HG03196 (cell line): ENCODE results near the gene ZNF385B.

Experiments
- ATAC-seq: cut with Tn5 transposase; IDR thresholded peaks from one replicate; pipeline ENCODE4 v1.9.1; 2021; ENCODE audit not compliant: unreplicated experiment

Gene ZNF385B

DNA sequence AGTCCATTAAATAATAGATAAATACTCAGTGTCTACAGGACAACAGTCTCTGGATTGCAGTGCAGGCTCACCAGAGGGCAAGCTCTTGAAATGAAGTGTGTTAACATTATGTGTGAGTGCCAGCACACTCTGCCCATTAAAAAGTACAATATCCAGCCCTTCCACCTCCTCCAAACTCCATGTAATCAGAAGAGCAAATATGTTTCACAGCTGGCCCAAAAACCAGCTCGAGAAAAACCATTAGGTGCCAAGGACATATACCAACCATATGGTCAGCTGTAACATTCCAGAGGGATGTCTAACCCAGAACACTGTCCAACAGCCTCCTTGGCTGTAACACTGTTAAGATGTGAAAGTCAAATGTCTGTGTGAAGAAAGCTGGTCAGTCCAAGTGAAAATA, 112.2 kb downstream of the ZNF385B start:
- ATAC-seq, result no peak

GRCh38 chr2:179746981-179747380, 114.4 kb downstream of the ZNF385B start:
- ATAC-seq, result no peak

DNA sequence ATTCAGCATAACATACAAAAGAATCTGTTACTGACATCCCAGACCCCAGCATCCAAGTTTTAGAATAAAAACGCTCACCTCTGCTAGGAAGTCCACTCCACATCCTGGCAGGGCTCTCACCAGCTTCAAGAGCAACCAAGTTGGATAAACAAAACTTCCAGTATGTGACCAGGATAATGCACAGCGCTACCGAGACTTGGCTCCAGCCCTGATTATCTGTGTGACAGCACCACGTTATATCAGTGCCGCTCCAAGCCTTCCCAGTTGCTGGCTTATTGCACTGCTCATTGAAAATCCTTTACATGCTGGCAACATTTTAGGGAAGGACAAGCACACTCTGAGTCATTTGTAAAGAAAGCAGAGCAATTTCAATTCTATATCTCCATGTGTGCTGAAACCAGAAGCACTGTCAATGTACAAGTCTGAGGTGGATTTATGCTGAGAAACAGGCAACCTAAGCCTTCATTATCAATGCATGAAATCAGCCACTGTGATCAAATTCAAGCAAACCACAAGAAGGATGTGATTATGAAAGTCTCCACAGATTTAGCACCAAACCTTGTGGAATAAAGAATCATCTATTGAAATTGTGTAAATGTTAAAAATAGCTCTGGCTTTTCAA, 115.7 kb downstream of the ZNF385B start:
- ATAC-seq, result no peak

GRCh38 chr2:179744401-179744800, 117.0 kb downstream of the ZNF385B start:
- no peak for ATAC-seq

- no peak for ATAC-seq
Observed at GRCh38 chr2:179741317-179741716, 120.1 kb downstream of the ZNF385B start.

GRCh38 chr2:179729966-179730365, 131.4 kb downstream of the ZNF385B start:
- ATAC-seq, result no peak

- ATAC-seq, result no peak
Observed at GRCh38 chr2:179726461-179727180, 134.8 kb downstream of the ZNF385B start.

DNA sequence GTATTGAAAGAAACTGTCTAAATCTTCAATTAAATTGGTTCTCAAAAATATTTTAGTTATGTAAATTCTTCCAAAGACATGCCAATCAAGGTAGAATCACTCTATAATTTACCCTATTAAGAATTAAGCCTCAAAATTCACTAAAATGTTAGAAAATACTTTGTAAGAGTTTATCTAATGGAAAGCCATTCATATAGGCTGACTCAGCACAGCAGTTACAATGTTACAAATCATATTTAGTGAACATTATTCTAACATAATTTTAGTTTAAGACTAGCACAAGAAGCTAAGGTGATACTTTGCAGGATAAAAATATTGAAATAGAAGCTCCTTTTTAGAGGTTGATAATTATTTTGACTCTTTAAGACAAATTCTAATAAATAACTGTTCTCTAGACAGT, 137.0 kb downstream of the ZNF385B start:
- ATAC-seq, result no peak

- no peak for ATAC-seq
Observed at GRCh38 chr2:179720173-179720772, 141.1 kb downstream of the ZNF385B start.

GRCh38 chr2:179715871-179716270, 145.5 kb downstream of the ZNF385B start:
- no peak for ATAC-seq

DNA sequence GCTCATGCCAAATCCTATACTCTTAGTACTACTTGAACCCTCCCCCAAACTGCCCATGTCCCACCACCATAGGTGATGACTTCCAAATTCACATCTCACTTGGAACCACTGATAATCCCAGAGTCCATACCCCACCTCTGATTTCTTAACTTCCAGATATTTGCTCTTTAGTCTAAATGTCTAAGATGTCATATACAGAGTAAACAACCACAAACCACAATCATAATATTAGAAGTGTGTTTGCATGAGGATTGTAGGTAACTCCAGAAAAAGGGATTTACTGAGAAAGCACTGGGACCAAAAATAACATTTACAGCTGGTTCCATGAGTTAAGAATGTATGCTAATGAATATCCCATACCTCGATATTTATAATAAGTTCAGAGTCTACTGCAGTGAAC, 146.2 kb downstream of the ZNF385B start:
- ATAC-seq, result no peak

- ATAC-seq, result no peak
Observed at GRCh38 chr2:179712825-179713224, 148.6 kb downstream of the ZNF385B start.

DNA sequence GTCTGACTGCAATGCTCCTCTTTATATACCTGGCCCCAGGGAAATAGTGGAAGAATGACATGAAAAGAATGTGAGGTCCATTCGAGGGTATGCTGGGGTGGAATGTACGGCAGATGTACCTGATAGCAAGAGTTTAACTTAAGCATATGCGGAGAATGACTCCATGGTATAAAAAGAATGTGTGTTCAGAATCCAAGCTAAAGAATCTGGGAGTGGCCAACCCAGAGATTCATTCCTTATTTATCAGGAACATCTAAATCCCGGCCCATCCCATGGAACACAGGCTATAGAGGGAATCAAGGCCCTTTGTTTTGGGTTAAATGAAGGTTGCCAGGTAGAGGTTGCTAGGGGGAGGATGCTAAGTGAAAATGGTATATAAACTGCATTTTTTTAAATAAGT, 150.0 kb downstream of the ZNF385B start:
- ATAC-seq, result no peak

- ATAC-seq, result no peak
Observed at GRCh38 chr2:179703702-179704101, 157.7 kb downstream of the ZNF385B start.

DNA sequence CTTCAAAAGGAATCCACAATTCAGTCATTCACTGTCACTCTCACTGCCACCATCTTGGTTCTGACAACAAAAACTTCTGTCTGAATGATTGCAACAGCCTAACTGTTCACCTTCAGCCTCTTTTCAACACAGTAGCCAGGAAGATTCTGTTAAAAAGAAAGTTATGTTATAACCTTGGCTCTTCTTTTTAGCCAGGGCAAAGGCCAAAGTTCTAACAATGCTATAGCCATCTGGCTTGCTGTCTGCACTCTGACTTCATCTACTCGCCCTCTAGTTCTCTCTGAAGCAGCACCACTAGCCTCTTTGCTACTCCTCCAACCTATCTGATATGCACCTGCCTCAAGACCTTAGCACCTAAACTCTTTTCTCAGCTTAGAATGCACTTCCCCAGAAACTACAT, 158.5 kb downstream of the ZNF385B start:
- ATAC-seq, result no peak

DNA sequence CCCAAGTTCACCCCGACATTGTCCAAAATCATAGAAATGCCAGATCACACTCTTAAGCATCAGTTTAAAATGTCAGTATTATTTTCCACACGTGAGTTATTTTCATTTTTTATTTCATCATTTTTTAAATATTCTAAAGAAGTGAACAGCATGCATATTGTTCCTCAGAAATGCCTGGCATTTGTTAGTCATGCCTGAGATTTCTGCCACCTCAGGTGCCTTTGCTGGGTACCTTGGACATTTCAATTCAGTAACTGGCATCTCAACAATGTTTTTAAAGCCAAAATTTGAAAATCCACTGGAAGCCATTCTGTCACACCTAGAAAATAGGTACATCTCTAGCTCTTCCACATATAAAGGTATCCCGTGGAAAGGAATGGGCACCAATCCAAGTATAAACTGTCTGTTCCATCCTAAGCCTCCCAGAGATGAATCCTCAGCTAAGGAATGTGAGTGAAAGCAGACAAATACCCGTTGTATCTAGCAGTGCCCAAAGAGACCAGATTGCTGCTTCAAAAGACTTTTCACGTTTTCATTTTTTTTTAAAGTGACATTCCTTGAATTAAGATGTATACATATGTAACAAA, 159.8 kb downstream of the ZNF385B start:
- no peak for ATAC-seq

DNA sequence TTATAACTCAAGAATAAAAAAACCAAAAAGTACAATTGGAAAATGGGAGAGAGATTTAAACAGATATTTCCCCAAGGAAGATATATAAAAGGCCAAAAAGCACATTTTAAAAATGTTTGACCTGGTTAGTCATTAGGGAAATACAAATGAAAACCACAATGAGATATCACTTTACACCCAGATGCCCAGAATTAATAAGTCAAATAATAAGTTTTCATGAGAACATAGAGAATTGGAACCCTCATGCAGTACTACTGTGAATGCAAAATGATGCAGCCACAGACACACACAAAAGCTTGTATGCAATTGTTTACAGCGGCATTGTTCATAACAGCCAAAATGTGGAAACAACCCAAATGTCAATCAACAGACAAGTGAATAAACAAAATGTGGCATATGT, 165.9 kb downstream of the ZNF385B start:
- no peak for ATAC-seq

GRCh38 chr2:179694963-179695362, 166.4 kb downstream of the ZNF385B start:
- no peak for ATAC-seq

DNA sequence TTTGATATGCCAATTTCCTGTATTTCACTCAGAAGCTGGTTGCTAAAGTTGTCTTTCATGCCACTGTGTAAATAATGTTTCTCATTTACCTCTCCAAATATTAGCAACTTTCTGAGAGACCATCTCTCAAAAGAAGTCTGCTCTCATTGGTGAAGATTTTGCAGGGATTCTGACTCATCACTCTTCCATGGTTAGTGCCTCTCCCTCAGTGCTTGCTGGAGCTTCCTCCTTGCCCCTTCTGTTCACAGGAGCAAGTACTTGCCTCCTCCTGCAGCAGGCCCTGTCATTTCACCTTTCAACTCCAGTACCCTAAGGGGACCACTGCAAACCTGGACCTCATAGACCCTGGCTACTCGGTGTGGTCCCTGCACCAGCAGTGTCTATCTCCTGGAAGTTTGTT, 168.8 kb downstream of the ZNF385B start:
- ATAC-seq, result no peak

GRCh38 chr2:179692043-179692442, 169.4 kb downstream of the ZNF385B start:
- ATAC-seq, result no peak

- ATAC-seq, result no peak
Observed at GRCh38 chr2:179691235-179691634, 170.2 kb downstream of the ZNF385B start.

DNA sequence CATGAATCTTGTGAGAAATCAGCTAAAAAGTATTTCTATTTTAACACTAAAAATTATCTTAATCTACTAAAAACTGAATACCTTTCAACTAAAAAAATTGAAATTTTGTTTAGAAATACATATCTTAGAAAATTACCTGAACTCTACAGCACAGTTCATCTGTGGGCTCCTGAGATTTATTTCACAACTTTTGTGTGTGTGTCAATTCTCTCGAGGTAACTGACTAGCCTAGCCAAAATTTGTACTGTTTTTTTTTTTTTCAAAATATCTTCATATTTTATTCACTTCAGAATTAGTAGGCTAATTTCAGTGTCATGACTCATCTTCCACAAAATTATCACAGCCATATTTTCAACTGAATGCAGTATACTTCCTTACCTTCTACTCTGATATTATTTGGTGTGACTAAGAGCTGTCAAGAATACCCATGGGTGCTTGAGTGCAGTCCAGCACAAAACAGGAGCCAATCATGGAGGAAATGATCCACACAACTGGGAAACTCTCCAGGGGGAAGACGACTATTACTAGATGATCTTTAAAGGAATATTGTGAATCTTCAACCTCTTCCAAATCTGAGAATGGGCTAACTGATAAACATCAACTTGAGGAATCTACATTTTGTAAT, 174.6 kb downstream of the ZNF385B start:
- ATAC-seq, result no peak
